Endothelial cell of umbilical vein (primary cell): ENCODE results near the gene KRTAP19-8.

ENCODE experiments used
- CTCF ChIP-seq, 2 donors: IDR thresholded peaks; 1 replicate in 1 of 2; 2 replicates in 1 of 2; pipeline ENCODE4 v1.5.1; 2011; ENCODE audit warnings: low read length in 2 of 2, mild to moderate bottlenecking in 2 of 2, moderate library complexity in 2 of 2, control low read depth in 1 of 2, inconsistent platforms in 1 of 2, low read depth in 1 of 2; ENCODE audit not compliant: insufficient read depth in 1 of 2; ENCODE audit errors: extremely low read depth in 1 of 2
- EZH2 ChIP-seq: IDR thresholded peaks from 2 replicates; pipeline ENCODE4 v1.6.1; 2012; ENCODE audit warnings: borderline replicate concordance, low read depth, mild to moderate bottlenecking, moderate library complexity, low read length, inconsistent platforms; ENCODE audit not compliant: severe bottlenecking
- FOS ChIP-seq: IDR thresholded peaks from 2 replicates; pipeline ENCODE4 v1.6.1; 2011; ENCODE audit warnings: mild to moderate bottlenecking, low read length, moderate library complexity, borderline replicate concordance; ENCODE audit not compliant: insufficient read depth
- GATA2 ChIP-seq: IDR thresholded peaks from 2 replicates; pipeline ENCODE4 v1.7.0; 2011; ENCODE audit warnings: low read depth, mild to moderate bottlenecking, moderate library complexity, mixed read lengths, low read length; ENCODE audit not compliant: insufficient read length, insufficient read depth
- JUN ChIP-seq: IDR thresholded peaks from 2 replicates; pipeline ENCODE4 v1.6.1; 2011; ENCODE audit warnings: borderline replicate concordance, low read depth; ENCODE audit not compliant: insufficient read length, insufficient read depth
- POLR2A ChIP-seq: IDR thresholded peaks from 2 replicates; pipeline ENCODE4 v1.6.1; 2012; ENCODE audit warnings: low read depth, mild to moderate bottlenecking, control low read depth, low read length
- POLR2AphosphoS5 ChIP-seq: IDR thresholded peaks from 2 replicates; pipeline ENCODE4 v1.6.1; 2012; ENCODE audit warnings: low read depth, mild to moderate bottlenecking, control low read depth, low read length, moderate library complexity; ENCODE audit not compliant: insufficient read depth
- TF ChIP-seq, protein P1 (sequence below): IDR thresholded peaks from 2 replicates; pipeline ENCODE4 v1.6.1; 2011; ENCODE audit not compliant: insufficient read depth, insufficient read length

GRCh38 chr21:30994932-30995331, 43.3 kb downstream of the KRTAP19-8 start:
- TF ChIP-seq EZH2 (no peak), CTCF (IDR thresholded peaks at IDR 0.05; ENCODE audit: extremely low read depth in 1 of 2, insufficient read depth in 1 of 2, low read depth in 1 of 2, low read length in 2 of 2) (no peak), POLR2AphosphoS5 (no peak), POLR2A (no peak), GATA2 (no peak), FOS (no peak), JUN (no peak)
- TF ChIP-seq, protein P1, sequence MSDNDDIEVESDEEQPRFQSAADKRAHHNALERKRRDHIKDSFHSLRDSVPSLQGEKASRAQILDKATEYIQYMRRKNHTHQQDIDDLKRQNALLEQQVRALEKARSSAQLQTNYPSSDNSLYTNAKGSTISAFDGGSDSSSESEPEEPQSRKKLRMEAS = no peak
